Mucosa of rectum (tissue), 2 donors: Measurements from ENCODE around the gene CAMTA1.

Source experiments
- H3K27ac ChIP-seq, 2 donors: one replicate each; pipeline ENCODE4 v1.7.0; 2013; ENCODE audit warnings: inconsistent platforms in 2 of 2, low read depth in 2 of 2, low read length in 2 of 2
- H3K27me3 ChIP-seq, 2 donors: one replicate each; pipeline ENCODE4 v1.7.0; 2013; ENCODE audit warnings: low read length in 2 of 2; ENCODE audit not compliant: control insufficient read depth in 2 of 2, insufficient read depth in 2 of 2
- H3K36me3 ChIP-seq, 2 donors: one replicate each; pipeline ENCODE4 v1.7.0; 2013; ENCODE audit warnings: low read length in 2 of 2; ENCODE audit not compliant: control insufficient read depth in 2 of 2, insufficient read depth in 2 of 2
- H3K4me1 ChIP-seq, 2 donors: one replicate each; pipeline ENCODE4 v1.7.0; 2013; ENCODE audit warnings: low read length in 2 of 2, mild to moderate bottlenecking in 1 of 2; ENCODE audit not compliant: control insufficient read depth in 2 of 2, insufficient read depth in 2 of 2
- H3K4me3 ChIP-seq, 2 donors: one replicate each; pipeline ENCODE4 v1.7.0; 2013; ENCODE audit warnings: low read length in 2 of 2
- H3K9ac ChIP-seq, 2 donors: one replicate each; pipeline ENCODE4 v1.7.0; 2013; ENCODE audit warnings: low read length in 2 of 2, low read depth in 1 of 2, mild to moderate bottlenecking in 1 of 2
- H3K9me3 ChIP-seq, 2 donors: one replicate each; pipeline ENCODE4 v1.7.0; 2013; ENCODE audit warnings: low read length in 2 of 2; ENCODE audit not compliant: control insufficient read depth in 2 of 2
- donor health status: healthy.
- donor health status: Normal muscosa, but diverticular disease.

CAMTA1 gene

GRCh38 chr1:7250597-7251453 is 465.6 kb downstream of the CAMTA1 start:
- no peaks in the 10 kb centered on the region for H3K9me3 ChIP-seq
- no peak overlapping the region for H3K27ac ChIP-seq
- no peaks in the 10 kb centered on the region for H3K36me3 ChIP-seq
- H3K4me3 ChIP-seq, result no peak overlapping the region
- no peaks in the 10 kb centered on the region for H3K27me3 ChIP-seq
- H3K4me1 ChIP-seq, result no peaks in the 10 kb centered on the region
- H3K9ac ChIP-seq, result no peak overlapping the region

DNA sequence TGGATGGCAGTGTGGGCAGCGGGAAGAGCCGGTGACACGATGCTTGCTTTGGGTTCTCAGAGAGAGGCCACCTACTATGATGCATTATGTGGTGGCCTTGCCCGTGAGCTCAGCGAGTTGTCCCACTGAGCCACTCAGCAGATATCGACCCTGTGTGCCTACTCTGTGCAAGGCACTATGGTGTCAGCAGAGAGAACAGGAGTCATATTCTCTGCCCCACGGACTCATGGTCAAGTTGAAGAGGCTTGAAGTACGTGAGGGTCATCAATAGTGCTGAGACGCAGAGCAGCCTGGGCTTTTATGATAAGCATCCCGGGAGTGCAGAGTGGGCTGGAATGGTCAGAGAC is 466.2 kb downstream of the CAMTA1 start:
- no peak overlapping the region for H3K9ac ChIP-seq
- H3K9me3 ChIP-seq, result no peaks in the 10 kb centered on the region
- H3K27ac ChIP-seq, result no peak overlapping the region
- no peaks in the 10 kb centered on the region for H3K27me3 ChIP-seq
- no peaks in the 10 kb centered on the region for H3K36me3 ChIP-seq
- no peaks in the 10 kb centered on the region for H3K4me1 ChIP-seq
- no peak overlapping the region for H3K4me3 ChIP-seq

GRCh38 chr1:7252411-7253117 is 467.3 kb downstream of the CAMTA1 start:
- Histone ChIP-seq H3K9me3 (no peaks in the 10 kb centered on the region), H3K4me1 (no peaks in the 10 kb centered on the region), H3K4me3 (no peak overlapping the region), H3K27ac (no peak overlapping the region), H3K36me3 (no peaks in the 10 kb centered on the region), H3K27me3 (no peaks in the 10 kb centered on the region), H3K9ac (no peak overlapping the region)

DNA sequence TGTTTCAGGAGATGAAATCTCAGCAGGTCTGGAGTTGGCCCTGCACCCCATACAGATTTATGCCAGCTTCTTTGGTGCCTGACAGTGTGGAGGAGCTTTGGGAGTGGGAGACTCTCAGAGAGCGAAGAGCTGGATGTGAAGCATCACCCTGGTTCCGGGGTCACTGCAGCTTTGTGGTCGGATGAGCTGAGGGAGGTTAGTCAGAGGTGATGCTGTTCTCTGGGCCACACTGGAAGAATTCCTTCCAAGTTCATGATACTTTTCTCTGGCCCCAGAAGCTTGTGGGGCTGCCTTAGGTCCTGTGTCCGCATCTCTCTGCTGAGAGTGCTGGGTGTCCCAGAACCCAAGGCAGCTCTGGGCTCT is 467.8 kb downstream of the CAMTA1 start:
- Histone ChIP-seq H3K4me3 (no peak overlapping the region), H3K4me1 (no peaks in the 10 kb centered on the region), H3K9ac (no peak overlapping the region), H3K27me3 (no peaks in the 10 kb centered on the region), H3K9me3 (no peaks in the 10 kb centered on the region), H3K27ac (no peak overlapping the region), H3K36me3 (no peaks in the 10 kb centered on the region)

GRCh38 chr1:7253988-7254587 is 468.8 kb downstream of the CAMTA1 start:
- no peaks in the 10 kb centered on the region for H3K36me3 ChIP-seq
- H3K9me3 ChIP-seq, result no peaks in the 10 kb centered on the region
- H3K4me1 ChIP-seq, result no peaks in the 10 kb centered on the region
- H3K4me3 ChIP-seq, result no peak overlapping the region
- no peaks in the 10 kb centered on the region for H3K27me3 ChIP-seq
- no peak overlapping the region for H3K27ac ChIP-seq
- H3K9ac ChIP-seq, result no peak overlapping the region

GRCh38 chr1:7255303-7256058 is 470.2 kb downstream of the CAMTA1 start:
- H3K4me1 ChIP-seq, result no peaks in the 10 kb centered on the region
- no peaks in the 10 kb centered on the region for H3K27me3 ChIP-seq
- no peaks in the 10 kb centered on the region for H3K36me3 ChIP-seq
- H3K4me3 ChIP-seq, result no peak overlapping the region
- no peaks in the 10 kb centered on the region for H3K9me3 ChIP-seq
- H3K27ac ChIP-seq, result no peak overlapping the region
- H3K9ac ChIP-seq, result no peak overlapping the region

DNA sequence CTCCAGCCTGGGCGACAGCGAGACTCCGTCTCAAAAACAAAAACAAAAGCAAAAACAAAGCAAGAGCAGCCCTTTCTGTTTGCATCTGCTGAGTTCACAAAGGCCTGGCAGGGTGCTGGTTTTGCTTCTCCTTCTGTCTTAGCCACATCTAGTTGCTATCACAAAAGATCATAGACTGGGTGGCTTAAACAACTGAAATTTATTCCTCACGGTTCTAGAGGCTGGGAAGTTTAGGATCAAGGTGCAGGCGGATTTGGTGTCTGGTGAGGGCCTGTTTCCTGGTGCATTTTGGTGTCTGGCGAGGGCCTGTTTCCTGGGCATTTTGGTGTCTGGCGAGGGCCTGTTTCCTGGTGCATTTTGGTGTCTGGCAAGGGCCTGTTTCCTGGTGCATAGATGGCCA is 471.3 kb downstream of the CAMTA1 start:
- Histone ChIP-seq H3K36me3 (no peaks in the 10 kb centered on the region), H3K27ac (no peak overlapping the region), H3K4me1 (no peaks in the 10 kb centered on the region), H3K27me3 (no peaks in the 10 kb centered on the region), H3K9me3 (no peaks in the 10 kb centered on the region), H3K9ac (no peak overlapping the region), H3K4me3 (no peak overlapping the region)

GRCh38 chr1:7257225-7257624 is 472.0 kb downstream of the CAMTA1 start:
- Histone ChIP-seq H3K9ac (no peak overlapping the region), H3K4me3 (no peak overlapping the region), H3K27ac (no peak overlapping the region), H3K36me3 (no peaks in the 10 kb centered on the region), H3K9me3 (no peaks in the 10 kb centered on the region), H3K4me1 (no peaks in the 10 kb centered on the region), H3K27me3 (no peaks in the 10 kb centered on the region)

GRCh38 chr1:7258589-7259135 is 473.4 kb downstream of the CAMTA1 start:
- H3K4me1 ChIP-seq, result peaks cover 3 to 6% of the 10 kb centered on the region in 2 donors
- H3K9me3 ChIP-seq, result no peaks in the 10 kb centered on the region
- no peak overlapping the region for H3K27ac ChIP-seq
- no peak overlapping the region for H3K9ac ChIP-seq
- no peaks in the 10 kb centered on the region for H3K36me3 ChIP-seq
- no peak overlapping the region for H3K4me3 ChIP-seq
- no peaks in the 10 kb centered on the region for H3K27me3 ChIP-seq
